Endothelial cell of umbilical vein (primary cell): Measurements from ENCODE around the gene SERPINB6. TPM values are rescaled to one million over a fixed set of nuclear protein-coding genes. Genes with fewer than 3 reads are reported as not detected.

ENCODE experiments used
- BruUV-seq: library from RNA; stranded (reverse); fragments of 400-500 nt; replicated peaks from 2 replicates; lab custom pipeline; 2021; lab: Mats Ljungman, UMichigan
- CTCF ChIA-PET: fragments of 300-600, 350-600 bp; sonication (Branson Sonifier 250); formaldehyde crosslinking; loops from one replicate; lab custom pipeline; 2021; ENCODE audit warnings: antibody characterized with exemption, inconsistent platforms; lab: Charles Lee
- POLR2A ChIA-PET: fragments of 300-600, 350-600 bp; sonication (Branson Sonifier 250); formaldehyde crosslinking; loops from one replicate; lab custom pipeline; 2021; ENCODE audit warnings: antibody characterized with exemption, inconsistent platforms; lab: Charles Lee
- DNase-seq: peaks from one replicate; pipeline ENCODE4 v3.0.0-alpha.2; 2011; ENCODE audit warnings: low read depth, low spot score
- FAIRE-seq: peaks from 2 replicates; lab custom pipeline; 2011; peaks lifted over from hg19 to GRCh38; lab: Jason Lieb, UNC
- H2AFZ ChIP-seq: 2 replicates; pipeline ENCODE4 v1.6.0; 2012; ENCODE audit warnings: low read depth, low read length, control low read depth, inconsistent platforms
- H3K27ac ChIP-seq: 2 replicates; pipeline ENCODE4 v1.5.1; 2011; ENCODE audit warnings: low read depth, mild to moderate bottlenecking, control low read depth, low read length, moderate library complexity; ENCODE audit not compliant: insufficient read depth
- H3K27me3 ChIP-seq, 2 experiments: 2 replicates each; pipeline versions ENCODE4 v1.6.0 to v1.6.1; 2011; ENCODE audit warnings: low read length in 2 of 2, mixed read lengths in 1 of 2; ENCODE audit not compliant: control insufficient read depth in 2 of 2, insufficient read depth in 2 of 2
- H3K36me3 ChIP-seq, 2 experiments: 2 replicates in 1 of 2; 3 replicates in 1 of 2; pipeline ENCODE4 v1.5.1; 2011; ENCODE audit warnings: low read length in 2 of 2, mild to moderate bottlenecking in 1 of 2, moderate library complexity in 1 of 2; ENCODE audit not compliant: control insufficient read depth in 2 of 2, insufficient read depth in 2 of 2; ENCODE audit errors: extremely low read depth in 1 of 2
- H3K4me1 ChIP-seq: 3 replicates; pipeline ENCODE4 v1.5.1; 2011; ENCODE audit warnings: mild to moderate bottlenecking, low read length; ENCODE audit not compliant: control insufficient read depth, insufficient read depth; ENCODE audit errors: extremely low read depth
- H3K4me2 ChIP-seq: 2 replicates; pipeline ENCODE4 v1.6.1; 2011; ENCODE audit warnings: low read length, control low read depth, mixed read lengths; ENCODE audit not compliant: insufficient read depth
- H3K4me3 ChIP-seq, 3 experiments: fragments of 200-600 bp in 1 of 3; sonication (generic), shearing (Covaris generic) in 1 of 3; replicated peaks in 1 of 3; 2 replicates each; pipeline ENCODE4 v1.5.1; 2011 to 2016; ENCODE audit warnings: control low read depth in 3 of 3, low read length in 3 of 3, mild to moderate bottlenecking in 2 of 3, inconsistent platforms in 1 of 3, low read depth in 1 of 3, moderate library complexity in 1 of 3; ENCODE audit not compliant: insufficient read depth in 1 of 3
- H3K79me2 ChIP-seq: 2 replicates; pipeline ENCODE4 v1.6.0; 2012; ENCODE audit warnings: low read length, inconsistent platforms; ENCODE audit not compliant: control insufficient read depth, insufficient read depth
- H3K9ac ChIP-seq: replicated peaks from 2 replicates; pipeline ENCODE3; 2011; ENCODE audit warnings: low read length, control low read depth; ENCODE audit not compliant: insufficient read depth; ENCODE audit errors: extremely low read depth
- H3K9me1 ChIP-seq: replicated peaks from 3 replicates; pipeline ENCODE4 v1.6.0; 2011; ENCODE audit warnings: mild to moderate bottlenecking, low read length; ENCODE audit not compliant: control insufficient read depth, insufficient read depth; ENCODE audit errors: extremely low read depth
- H3K9me3 ChIP-seq: replicated peaks from 2 replicates; pipeline ENCODE4 v1.5.1; 2012; ENCODE audit warnings: low read length, inconsistent platforms; ENCODE audit not compliant: control insufficient read depth, insufficient read depth
- H4K20me1 ChIP-seq: replicated peaks from 2 replicates; pipeline ENCODE3; 2011; ENCODE audit warnings: mild to moderate bottlenecking, low read length; ENCODE audit not compliant: control insufficient read depth, insufficient read depth; ENCODE audit errors: extremely low read depth
- CTCF ChIP-seq, 2 donors: IDR thresholded peaks; 1 replicate in 1 of 2; 2 replicates in 1 of 2; pipeline ENCODE4 v1.5.1; 2011; ENCODE audit warnings: low read length in 2 of 2, mild to moderate bottlenecking in 2 of 2, moderate library complexity in 2 of 2, control low read depth in 1 of 2, inconsistent platforms in 1 of 2, low read depth in 1 of 2; ENCODE audit not compliant: insufficient read depth in 1 of 2; ENCODE audit errors: extremely low read depth in 1 of 2
- EZH2 ChIP-seq: IDR thresholded peaks from 2 replicates; pipeline ENCODE4 v1.6.1; 2012; ENCODE audit warnings: borderline replicate concordance, low read depth, mild to moderate bottlenecking, moderate library complexity, low read length, inconsistent platforms; ENCODE audit not compliant: severe bottlenecking
- FOS ChIP-seq: IDR thresholded peaks from 2 replicates; pipeline ENCODE4 v1.6.1; 2011; ENCODE audit warnings: mild to moderate bottlenecking, low read length, moderate library complexity, borderline replicate concordance; ENCODE audit not compliant: insufficient read depth
- GATA2 ChIP-seq: IDR thresholded peaks from 2 replicates; pipeline ENCODE4 v1.7.0; 2011; ENCODE audit warnings: low read depth, mild to moderate bottlenecking, moderate library complexity, mixed read lengths, low read length; ENCODE audit not compliant: insufficient read length, insufficient read depth
- JUN ChIP-seq: IDR thresholded peaks from 2 replicates; pipeline ENCODE4 v1.6.1; 2011; ENCODE audit warnings: borderline replicate concordance, low read depth; ENCODE audit not compliant: insufficient read length, insufficient read depth
- MAX ChIP-seq: IDR thresholded peaks from 2 replicates; pipeline ENCODE4 v1.6.1; 2011; ENCODE audit not compliant: insufficient read depth, insufficient read length
- MYC ChIP-seq: IDR thresholded peaks from one replicate; pipeline ENCODE4 v1.6.1; 2011; ENCODE audit warnings: mild to moderate bottlenecking, low read depth, low read length
- POLR2A ChIP-seq: IDR thresholded peaks from 2 replicates; pipeline ENCODE4 v1.6.1; 2012; ENCODE audit warnings: low read depth, mild to moderate bottlenecking, control low read depth, low read length
- POLR2AphosphoS5 ChIP-seq: IDR thresholded peaks from 2 replicates; pipeline ENCODE4 v1.6.1; 2012; ENCODE audit warnings: low read depth, mild to moderate bottlenecking, control low read depth, low read length, moderate library complexity; ENCODE audit not compliant: insufficient read depth
- dilution Hi-C: fragments of 300-500 bp; cut with MboI; formaldehyde crosslinking; loops from one replicate; pipeline ENCODE4 v1.15.0; 2019; ENCODE audit warnings: low sequenced_read_pairs; ENCODE audit not compliant: extremely low pct_ligation_motif_present
- intact Hi-C: fragments of 100-400 bp; cut with micrococcal nuclease; formaldehyde crosslinking; loops from one replicate; pipeline ENCODE4 v1.10.0; 2022
- polyA plus RNA-seq, 4 experiments: library from polyadenylated mRNA; depleted of rRNA in 3 of 4; stranded (reverse) in 3 of 4; unstranded in 1 of 4; fragments of >200 nt; gene quantifications; 2 replicates each; pipeline versions ENCODE4 v1.2.1 to v1.2.3, GENCODE V29; 2011 to 2012; ENCODE audit warnings: missing spikeins in 1 of 4
- total RNA-seq: library from RNA; stranded (reverse); gene quantifications from 2 replicates; pipeline ENCODE4 v1.2.3, GENCODE V29; 2021

Gene SERPINB6
- total and polyA plus RNA-seq, 2 donors (not counting 3 experiments of a cell fraction or from before 2014, with no cell fraction given): 145 to 151 TPM

GRCh38 chr6:2999618-3000557 is 28.5 kb upstream of the SERPINB6 start, which contains the start of gene NQO2:
Gene NQO2 (plus strand): TSS chr6:2999894. CDS start chr6:3006553, 6,659 bp downstream.
- dilution Hi-C loops: no loop called here
- BruUV-seq: TSS peak; percentile 43
- no peaks in the 10 kb centered on the region for H3K9me1 ChIP-seq
- no peaks in the 10 kb centered on the region for H4K20me1 ChIP-seq
- TF ChIP-seq JUN (no peak), POLR2AphosphoS5 (peak; percentile 79), POLR2A (peak; percentile 72), FOS (no peak), EZH2 (no peak), GATA2 (no peak), MAX (no peak), CTCF (IDR thresholded peaks at IDR 0.05; ENCODE audit: extremely low read depth in 1 of 2, insufficient read depth in 1 of 2, low read depth in 1 of 2, low read length in 2 of 2) (no peak), MYC (no peak)
- CTCF ChIA-PET: interaction anchor here (0.6 to 7.4 kb wide), 19 partner anchors 10 to 1007 kb away, joined by 3 to 126 read pairs (median 4); partner anchors contain the start of genes FAM50B, RIPK1, SERPINB6 and TUBB2A
- H3K4me1 ChIP-seq: peaks cover 16% of the 10 kb centered on the region
- H3K4me2 ChIP-seq: peak within 1 kb of the TSS; percentile 84
- H3K79me2 ChIP-seq: no peaks in the 10 kb centered on the region
- peak within 1 kb of the TSS; percentile 70 for H3K27ac ChIP-seq
- no peaks in the 10 kb centered on the region for H3K9me3 ChIP-seq
- no peaks in the 10 kb centered on the region for H3K36me3 ChIP-seq
- POLR2A ChIA-PET: interaction anchor here (0.6 to 1.2 kb wide), 5 partner anchors 9 to 224 kb away, joined by 3 to 7 read pairs (median 3); no protein-coding TSS in a partner anchor
- FAIRE-seq (peak; percentile 61), DNase-seq (peak; percentile 86)
- peak within 1 kb of the TSS; percentile 51 to 66 (median 62) for H3K4me3 ChIP-seq
- no peaks in the 10 kb centered on the region for H3K27me3 ChIP-seq
- H2AFZ ChIP-seq: peak within 1 kb of the TSS; percentile 94
- H3K9ac ChIP-seq: peak within 1 kb of the TSS; percentile 70
- intact Hi-C loops: loop anchor here (1.0 to 2.0 kb wide), 6 partner anchors 23 to 259 kb away; partner anchors contain the start of genes BPHL and PSMG4
